Gastrocnemius medialis (tissue), 4 donors: ENCODE results near the gene LEP.

ENCODE experiments used
- POLR2A ChIP-seq, 2 donors: fragments of 450-650 bp; IDR thresholded peaks; one replicate each; pipeline ENCODE4 v1.6.1; 2017; ENCODE audit warnings: antibody characterized with exemption in 2 of 2, mild to moderate bottlenecking in 2 of 2, moderate library complexity in 2 of 2
- TF ChIP-seq, protein P1 (sequence below), 5 experiments: fragments of 450-650 bp in 3 of 5; fragments of 200-600 bp in 2 of 5; sonication (generic) in 2 of 5; IDR thresholded peaks in 4 of 5; conservative IDR thresholded peaks in 1 of 5; 1 replicate in 4 of 5; 2 replicates in 1 of 5; pipeline ENCODE4 v1.5.1; 2016 to 2019; ENCODE audit warnings: antibody characterized with exemption in 5 of 5, mild to moderate bottlenecking in 3 of 5, moderate library complexity in 3 of 5

DNA sequence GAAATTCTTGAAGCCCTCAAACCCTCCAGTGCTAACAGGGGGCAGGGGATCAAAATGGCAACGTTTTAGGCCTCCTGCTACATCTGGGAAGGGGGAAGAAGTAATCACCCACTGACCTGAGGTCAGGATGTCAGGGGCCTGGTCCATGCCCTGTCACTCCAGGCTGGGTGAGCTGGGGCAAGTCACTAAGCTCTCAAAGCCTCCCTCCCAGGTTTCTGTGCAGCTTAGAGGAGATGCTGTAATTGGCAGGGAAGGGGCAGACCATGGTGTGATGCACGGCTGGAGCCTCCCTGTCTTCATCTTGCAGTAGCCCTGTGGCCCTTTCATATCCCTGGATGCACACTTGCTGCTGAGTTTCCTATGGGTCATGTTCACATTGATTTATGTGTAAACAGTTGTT lies 27.2 kb downstream of the LEP start:
- TF ChIP-seq, protein P1, sequence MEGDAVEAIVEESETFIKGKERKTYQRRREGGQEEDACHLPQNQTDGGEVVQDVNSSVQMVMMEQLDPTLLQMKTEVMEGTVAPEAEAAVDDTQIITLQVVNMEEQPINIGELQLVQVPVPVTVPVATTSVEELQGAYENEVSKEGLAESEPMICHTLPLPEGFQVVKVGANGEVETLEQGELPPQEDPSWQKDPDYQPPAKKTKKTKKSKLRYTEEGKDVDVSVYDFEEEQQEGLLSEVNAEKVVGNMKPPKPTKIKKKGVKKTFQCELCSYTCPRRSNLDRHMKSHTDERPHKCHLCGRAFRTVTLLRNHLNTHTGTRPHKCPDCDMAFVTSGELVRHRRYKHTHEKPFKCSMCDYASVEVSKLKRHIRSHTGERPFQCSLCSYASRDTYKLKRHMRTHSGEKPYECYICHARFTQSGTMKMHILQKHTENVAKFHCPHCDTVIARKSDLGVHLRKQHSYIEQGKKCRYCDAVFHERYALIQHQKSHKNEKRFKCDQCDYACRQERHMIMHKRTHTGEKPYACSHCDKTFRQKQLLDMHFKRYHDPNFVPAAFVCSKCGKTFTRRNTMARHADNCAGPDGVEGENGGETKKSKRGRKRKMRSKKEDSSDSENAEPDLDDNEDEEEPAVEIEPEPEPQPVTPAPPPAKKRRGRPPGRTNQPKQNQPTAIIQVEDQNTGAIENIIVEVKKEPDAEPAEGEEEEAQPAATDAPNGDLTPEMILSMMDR (IDR thresholded peaks at IDR 0.05 in 4 of 5, conservative IDR thresholded peaks at IDR 0.05 in 1 of 5): no peak
- no peak for TF ChIP-seq POLR2A (IDR thresholded peaks at IDR 0.05)
